Bronchial smooth muscle cell (primary cell): ENCODE measurements around the gene SEMA7A. TPM values are rescaled to one million over a fixed set of nuclear protein-coding genes. Genes with fewer than 3 reads are reported as not detected.

Source experiments
- total RNA-seq: library from RNA; depleted of rRNA; stranded (reverse); fragments of >200 nt; gene quantifications from 2 replicates; pipeline ENCODE4 v1.2.1, GENCODE V29; 2014

SEMA7A gene
- 5.8 and 9.6 TPM in 2 replicates for total RNA-seq

GRCh38 chr15:74433592-74434262 is at the start of gene SEMA7A:
Gene SEMA7A (minus strand): TSS chr15:74433958. CDS start chr15:74433918, 40 bp downstream.

GRCh38 chr15:74460871-74461846 is 27.4 kb upstream of the SEMA7A start, which contains the start of gene UBL7:
Gene UBL7 (minus strand): TSS chr15:74461160. CDS start chr15:74458867, 2,293 bp downstream.

GRCh38 chr15:74367296-74367854 is 66.4 kb downstream of the SEMA7A start, which contains the start of gene CYP11A1:
Gene CYP11A1 (minus strand): TSS chr15:74367646. CDS start chr15:74367585, 61 bp downstream.

Other genes with a start within 250 kb of the SEMA7A start
- 0.34 and 0.79 TPM in 2 replicates for gene STRA6, start 231.2 kb downstream of the SEMA7A start, total RNA-seq
- gene CCDC33, start 197.6 kb downstream of the SEMA7A start, total RNA-seq: 0.16 TPM in 1 of 2 replicates, not detected in the other
- gene CYP11A1, start 66.3 kb downstream of the SEMA7A start, total RNA-seq: 0.69 and 0.79 TPM in 2 replicates
- 23.6 and 30.7 TPM in 2 replicates for gene UBL7, start 27.2 kb upstream of the SEMA7A start, total RNA-seq
- gene ARID3B, start 107.3 kb upstream of the SEMA7A start, total RNA-seq: 0.95 and 1.0 TPM in 2 replicates
- gene CLK3, start 181.9 kb upstream of the SEMA7A start, total RNA-seq: 42.8 and 44.4 TPM in 2 replicates